Stimulated activated CD8-positive, alpha-beta memory T cell treated with anti-CD3 and anti-CD28 coated beads, Interleukin-15, amount 100 ng/mL, for 1 hour (primary cell): ENCODE data around the gene CCDC88B.

Source experiments
- DNase-seq: peaks from one replicate; pipeline ENCODE4 v3.0.0-alpha.2; 2020; ENCODE audit warnings: low read depth

Gene CCDC88B

GRCh38 chr11:64382586-64382985 lies 42.6 kb downstream of the CCDC88B start:
- DNase-seq = no peak

GRCh38 chr11:64383580-64383979 lies 43.6 kb downstream of the CCDC88B start:
- DNase-seq = no peak

GRCh38 chr11:64384028-64384737 lies 44.2 kb downstream of the CCDC88B start:
- DNase-seq = no peak

GRCh38 chr11:64384981-64385944 lies 45.3 kb downstream of the CCDC88B start:
- no peak for DNase-seq

GRCh38 chr11:64385945-64386704 lies 46.1 kb downstream of the CCDC88B start:
- no peak for DNase-seq

- DNase-seq = no peak
Observed at GRCh38 chr11:64387916-64388315, 47.9 kb downstream of the CCDC88B start.

GRCh38 chr11:64388894-64389293 lies 48.9 kb downstream of the CCDC88B start:
- no peak for DNase-seq

- DNase-seq = no peak
Observed at GRCh38 chr11:64389851-64390250, 49.8 kb downstream of the CCDC88B start.

GRCh38 chr11:64390558-64390957 lies 50.6 kb downstream of the CCDC88B start:
- no peak for DNase-seq

- DNase-seq = no peak
Observed at GRCh38 chr11:64391839-64392238, 51.8 kb downstream of the CCDC88B start.

GRCh38 chr11:64395545-64396078 lies 55.6 kb downstream of the CCDC88B start:
- no peak for DNase-seq

GRCh38 chr11:64396079-64396591 lies 56.1 kb downstream of the CCDC88B start:
- no peak for DNase-seq

- DNase-seq = no peak
Observed at GRCh38 chr11:64400102-64400501, 60.1 kb downstream of the CCDC88B start.

GRCh38 chr11:64400667-64401066 lies 60.7 kb downstream of the CCDC88B start:
- no peak for DNase-seq

- no peak for DNase-seq
Observed at GRCh38 chr11:64401775-64402174, 61.8 kb downstream of the CCDC88B start.

GRCh38 chr11:64403106-64403505 lies 63.1 kb downstream of the CCDC88B start:
- no peak for DNase-seq

GRCh38 chr11:64406221-64406946 lies 66.4 kb downstream of the CCDC88B start:
- DNase-seq = no peak
